ENCODE results near the gene SH3GLB2.
"Not testable (repeated sequence)": the region's sequence is repeated elsewhere in the genome, so short reads cannot be mapped to it uniquely, and the experiment has no call there.

Gene SH3GLB2

DNA sequence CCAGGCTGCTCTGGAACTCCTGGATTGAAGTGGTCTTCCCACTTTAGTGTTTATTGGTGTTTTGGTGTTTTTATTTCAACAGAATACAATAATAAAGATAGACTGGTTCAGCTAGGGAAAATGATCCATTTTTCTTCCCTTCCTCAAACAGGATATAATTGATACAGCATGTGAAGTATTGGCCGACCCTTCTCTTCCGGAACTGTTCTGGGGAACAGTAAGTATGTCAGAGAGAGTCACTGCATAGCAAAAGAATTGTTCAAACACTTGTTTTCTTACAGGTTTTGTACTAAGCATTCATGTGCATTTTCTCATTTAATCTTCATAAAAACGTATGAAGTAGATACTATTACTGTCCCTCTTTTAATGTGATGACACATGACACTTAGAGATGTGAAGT is 49.0 kb downstream of the SH3GLB2 start:
- no peak overlapping the region for H3K27ac ChIP-seq (ENCODE audit: low read depth, low read length)
- no peak overlapping the region for H3K4me2 ChIP-seq (ENCODE audit: low read length)
- no peaks in the 10 kb centered on the region for H3K9me3 ChIP-seq (ENCODE audit: control insufficient read depth, insufficient read depth, low read length)
- H3K27me3 ChIP-seq (ENCODE audit: control insufficient read depth, low read length) = no peaks in the 10 kb centered on the region
- no peaks in the 10 kb centered on the region for H3K4me1 ChIP-seq (ENCODE audit: control insufficient read depth, low read length)
- H3K79me2 ChIP-seq (ENCODE audit: control insufficient read depth, low read length) = no peaks in the 10 kb centered on the region
- H3K36me3 ChIP-seq (ENCODE audit: control insufficient read depth, low read length) = peaks cover 83% of the 10 kb centered on the region
- TF ChIP-seq, protein P1, sequence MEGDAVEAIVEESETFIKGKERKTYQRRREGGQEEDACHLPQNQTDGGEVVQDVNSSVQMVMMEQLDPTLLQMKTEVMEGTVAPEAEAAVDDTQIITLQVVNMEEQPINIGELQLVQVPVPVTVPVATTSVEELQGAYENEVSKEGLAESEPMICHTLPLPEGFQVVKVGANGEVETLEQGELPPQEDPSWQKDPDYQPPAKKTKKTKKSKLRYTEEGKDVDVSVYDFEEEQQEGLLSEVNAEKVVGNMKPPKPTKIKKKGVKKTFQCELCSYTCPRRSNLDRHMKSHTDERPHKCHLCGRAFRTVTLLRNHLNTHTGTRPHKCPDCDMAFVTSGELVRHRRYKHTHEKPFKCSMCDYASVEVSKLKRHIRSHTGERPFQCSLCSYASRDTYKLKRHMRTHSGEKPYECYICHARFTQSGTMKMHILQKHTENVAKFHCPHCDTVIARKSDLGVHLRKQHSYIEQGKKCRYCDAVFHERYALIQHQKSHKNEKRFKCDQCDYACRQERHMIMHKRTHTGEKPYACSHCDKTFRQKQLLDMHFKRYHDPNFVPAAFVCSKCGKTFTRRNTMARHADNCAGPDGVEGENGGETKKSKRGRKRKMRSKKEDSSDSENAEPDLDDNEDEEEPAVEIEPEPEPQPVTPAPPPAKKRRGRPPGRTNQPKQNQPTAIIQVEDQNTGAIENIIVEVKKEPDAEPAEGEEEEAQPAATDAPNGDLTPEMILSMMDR (IDR thresholded peaks at IDR 0.05; ENCODE audit: low read depth, low read length, poor library complexity, severe bottlenecking) = no peak
- no peak for TF ChIP-seq EZH2phosphoT487 (IDR thresholded peaks at IDR 0.05; ENCODE audit: borderline replicate concordance, low read length)
- H3K4me3 ChIP-seq (ENCODE audit: low read length) = no peak overlapping the region
- no peaks in the 10 kb centered on the region for H4K20me1 ChIP-seq (ENCODE audit: control insufficient read depth, insufficient read depth, low read depth, low read length)
- H3F3A ChIP-seq (ENCODE audit: control insufficient read depth, insufficient read depth) = no peaks in the 10 kb centered on the region
- no peaks in the 10 kb centered on the region for H3K9me2 ChIP-seq (replicated peaks; ENCODE audit: control insufficient read depth, low read length)

- Histone ChIP-seq H3K4me2 (ENCODE audit: low read length) (no peak overlapping the region), H3K79me2 (ENCODE audit: control insufficient read depth, low read length) (no peaks in the 10 kb centered on the region), H3K4me1 (ENCODE audit: control insufficient read depth, low read length) (no peaks in the 10 kb centered on the region), H3K9me3 (ENCODE audit: control insufficient read depth, insufficient read depth, low read length) (no peaks in the 10 kb centered on the region), H3K27me3 (ENCODE audit: control insufficient read depth, low read length) (no peaks in the 10 kb centered on the region), H4K20me1 (ENCODE audit: control insufficient read depth, insufficient read depth, low read depth, low read length) (no peaks in the 10 kb centered on the region), H3K9me2 (replicated peaks; ENCODE audit: control insufficient read depth, low read length) (no peaks in the 10 kb centered on the region), H3K36me3 (ENCODE audit: control insufficient read depth, low read length) (peaks cover 92% of the 10 kb centered on the region), H3K27ac (ENCODE audit: low read depth, low read length) (no peak overlapping the region), H3F3A (ENCODE audit: control insufficient read depth, insufficient read depth) (no peaks in the 10 kb centered on the region), H3K4me3 (ENCODE audit: low read length) (no peak overlapping the region)
- no peak for TF ChIP-seq EZH2phosphoT487 (IDR thresholded peaks at IDR 0.05; ENCODE audit: borderline replicate concordance, low read length)
- TF ChIP-seq, protein P1 (IDR thresholded peaks at IDR 0.05; ENCODE audit: low read depth, low read length, poor library complexity, severe bottlenecking) = no peak
Observed at GRCh38 chr9:128972956-128973355, 55.2 kb downstream of the SH3GLB2 start.

- Histone ChIP-seq H3K4me3 (ENCODE audit: low read length) (no peak overlapping the region), H3F3A (ENCODE audit: control insufficient read depth, insufficient read depth) (no peaks in the 10 kb centered on the region), H3K9me3 (ENCODE audit: control insufficient read depth, insufficient read depth, low read length) (no peaks in the 10 kb centered on the region), H3K36me3 (ENCODE audit: control insufficient read depth, low read length) (peaks cover 85% of the 10 kb centered on the region), H3K9me2 (replicated peaks; ENCODE audit: control insufficient read depth, low read length) (no peaks in the 10 kb centered on the region), H3K27me3 (ENCODE audit: control insufficient read depth, low read length) (no peaks in the 10 kb centered on the region), H3K4me2 (ENCODE audit: low read length) (no peak overlapping the region), H3K27ac (ENCODE audit: low read depth, low read length) (no peak overlapping the region), H3K79me2 (ENCODE audit: control insufficient read depth, low read length) (peaks cover 2% of the 10 kb centered on the region; the same call in 1 of the 2 replicates), H4K20me1 (ENCODE audit: control insufficient read depth, insufficient read depth, low read depth, low read length) (no peaks in the 10 kb centered on the region), H3K4me1 (ENCODE audit: control insufficient read depth, low read length) (no peaks in the 10 kb centered on the region; the same call in 1 of the 2 replicates)
- TF ChIP-seq, protein P1 (IDR thresholded peaks at IDR 0.05; ENCODE audit: low read depth, low read length, poor library complexity, severe bottlenecking) = no peak
- no peak for TF ChIP-seq EZH2phosphoT487 (IDR thresholded peaks at IDR 0.05; ENCODE audit: borderline replicate concordance, low read length)
Observed at GRCh38 chr9:128969491-128969890, 58.6 kb downstream of the SH3GLB2 start.

- not testable (repeated sequence) for H3K4me2 ChIP-seq (ENCODE audit: low read length); H3K9me3 ChIP-seq (ENCODE audit: control insufficient read depth, insufficient read depth, low read length); H3K27me3 ChIP-seq (ENCODE audit: control insufficient read depth, low read length); H3K27ac ChIP-seq (ENCODE audit: low read depth, low read length); H3F3A ChIP-seq (ENCODE audit: control insufficient read depth, insufficient read depth); H3K4me3 ChIP-seq (ENCODE audit: low read length); H3K79me2 ChIP-seq (ENCODE audit: control insufficient read depth, low read length); H3K9me2 ChIP-seq (replicated peaks; ENCODE audit: control insufficient read depth, low read length); H4K20me1 ChIP-seq (ENCODE audit: control insufficient read depth, insufficient read depth, low read depth, low read length)
- Histone ChIP-seq H3K4me1 (ENCODE audit: control insufficient read depth, low read length) (peaks cover 18% of the 10 kb centered on the region), H3K36me3 (ENCODE audit: control insufficient read depth, low read length) (peaks cover 80% of the 10 kb centered on the region)
Observed at GRCh38 chr9:128961403-128961802, 66.7 kb downstream of the SH3GLB2 start.

Measured in DOHH2 (cell line).